CD4-positive, alpha-beta memory T cell (primary cell): Measurements from ENCODE around the gene RCC1. TPM values are rescaled to one million over a fixed set of nuclear protein-coding genes. Genes with fewer than 3 reads are reported as not detected.

Experiments
- CTCF ChIA-PET: fragments of 350-600 bp; sonication (Branson Sonifier 250); formaldehyde crosslinking; loops from one replicate; lab custom pipeline; 2021; ENCODE audit warnings: inconsistent platforms; ENCODE audit not compliant: partially characterized antibody; lab: Charles Lee
- POLR2A ChIA-PET: fragments of 350-600 bp; sonication (Branson Sonifier 250); formaldehyde crosslinking; loops from one replicate; lab custom pipeline; 2021; ENCODE audit not compliant: partially characterized antibody; lab: Charles Lee
- DNase-seq, 5 donors: peaks; one replicate each; pipeline versions ENCODE4 v3.0.0 to v3.0.0-alpha.2; 2020 to 2022; ENCODE audit warnings: mixed read lengths in 1 of 5
- H3K27ac ChIP-seq: one replicate; pipeline ENCODE4 v1.7.0; 2013; ENCODE audit warnings: low read depth, low read length
- H3K27me3 ChIP-seq: 2 replicates; pipeline ENCODE4 v1.7.0; 2013; ENCODE audit warnings: mild to moderate bottlenecking, low read length, moderate library complexity; ENCODE audit not compliant: insufficient read depth
- H3K36me3 ChIP-seq: 2 replicates; pipeline ENCODE4 v1.7.0; 2013; ENCODE audit warnings: mild to moderate bottlenecking, low read length, moderate library complexity; ENCODE audit not compliant: insufficient read depth
- H3K4me1 ChIP-seq: 2 replicates; pipeline ENCODE4 v1.7.0; 2013; ENCODE audit warnings: mild to moderate bottlenecking, low read length, moderate library complexity; ENCODE audit not compliant: insufficient read depth
- H3K4me3 ChIP-seq, 2 donors: one replicate each; pipeline ENCODE4 v1.7.0; 2013; ENCODE audit warnings: low read length in 2 of 2, mild to moderate bottlenecking in 1 of 2
- H3K9me3 ChIP-seq, 2 donors: one replicate each; pipeline ENCODE4 v1.7.0; 2013; ENCODE audit warnings: low read length in 2 of 2, control low read depth in 1 of 2; ENCODE audit not compliant: control insufficient read depth in 1 of 2
- H3K27ac Mint-ChIP-seq, 7 donors: one replicate each; pipeline ENCODE4 v1.8.0; 2020 to 2021; ENCODE audit warnings: mixed read lengths in 7 of 7, mild to moderate bottlenecking in 6 of 7, inconsistent platforms in 3 of 7, moderate library complexity in 3 of 7
- H3K27me3 Mint-ChIP-seq, 2 donors: one replicate each; pipeline ENCODE4 v1.8.0; 2020 to 2021; ENCODE audit warnings: mixed read lengths in 2 of 2
- H3K36me3 Mint-ChIP-seq, 2 donors: one replicate each; pipeline ENCODE4 v1.8.0; 2020 to 2021; ENCODE audit warnings: mixed read lengths in 2 of 2, inconsistent platforms in 1 of 2, mild to moderate bottlenecking in 1 of 2
- H3K4me1 Mint-ChIP-seq, 4 donors: one replicate each; pipeline ENCODE4 v1.8.0; 2020 to 2021; ENCODE audit warnings: mixed read lengths in 4 of 4, mild to moderate bottlenecking in 1 of 4
- H3K4me3 Mint-ChIP-seq, 8 donors: one replicate each; pipeline ENCODE4 v1.8.0; 2020 to 2021; ENCODE audit warnings: mixed read lengths in 8 of 8, mild to moderate bottlenecking in 7 of 8, moderate library complexity in 6 of 8, inconsistent platforms in 3 of 8
- H3K9me3 Mint-ChIP-seq, 8 donors: one replicate each; pipeline ENCODE4 v1.8.0; 2020 to 2021; ENCODE audit warnings: mixed read lengths in 8 of 8, mild to moderate bottlenecking in 5 of 8, inconsistent platforms in 3 of 8, moderate library complexity in 1 of 8
- intact Hi-C: fragments of 100-400 bp; cut with micrococcal nuclease; formaldehyde crosslinking; loops from one replicate; pipeline ENCODE4 v1.15.1; 2023
- polyA plus RNA-seq, 2 donors: library from polyadenylated mRNA; unstranded; fragments of 300-500 nt; fragmentation: Illumina TruSeq; gene quantifications; one replicate each; pipeline ENCODE4 v1.2.3, GENCODE V29; 2021
- total RNA-seq, 2 experiments: library from RNA; stranded (reverse); gene quantifications; one replicate each; pipeline ENCODE4 v1.2.3, GENCODE V29; 2021

The RCC1 gene
- total RNA-seq (10 to 100 TPM; 16.7 to 18.4 TPM), polyA plus RNA-seq (10 to 100 TPM in 1 of 2 donors, 1 to 10 TPM in 1; 7.8 to 11.7 TPM)

GRCh38 chr1:28505406-28506187 lies at the start of gene RCC1:
Gene RCC1 (plus strand): TSS chr1:28506043. CDS start chr1:28529867, 23,824 bp downstream.
- H3K9me3 Mint-ChIP-seq, result peaks cover 0 to 4% (median 0%) of the 10 kb centered on the region in 8 donors
- intact Hi-C loops, result loop anchor here (1.0 to 5.0 kb wide), 10 partner anchors 13 to 382 kb away; partner anchors contain the start of genes GMEB1, PHACTR4, RNU11 and TAF12
- H3K4me1 Mint-ChIP-seq, result peaks cover 29 to 53% (median 38%) of the 10 kb centered on the region in 4 donors
- CTCF ChIA-PET, result interaction anchor here (1.6 to 2.2 kb wide), 3 partner anchors 10 to 257 kb away, joined by 4 to 6 read pairs (median 5); no protein-coding TSS in a partner anchor
- Histone ChIP-seq H3K27me3 (no peaks in the 10 kb centered on the region), H3K4me1 (peaks cover 37% of the 10 kb centered on the region), H3K9me3 (no peaks in the 10 kb centered on the region), H3K4me3 (peak within 1 kb of the TSS; percentile 76 to 96), H3K27ac (peak within 1 kb of the TSS; percentile 66), H3K36me3 (peaks cover 29% of the 10 kb centered on the region)
- peak within 1 kb of the TSS; percentile 96 to 99 (median 98) for H3K27ac Mint-ChIP-seq
- H3K27me3 Mint-ChIP-seq, result no peaks in the 10 kb centered on the region
- H3K4me3 Mint-ChIP-seq, result peak within 1 kb of the TSS; percentile 94 to 100 (median 98)
- DNase-seq, result peak; percentile 94 to 98 (median 97)
- H3K36me3 Mint-ChIP-seq, result peaks cover 30 to 49% of the 10 kb centered on the region in 2 donors
- POLR2A ChIA-PET, result interaction anchor here (0.6 to 10.8 kb wide), 30 partner anchors 11 to 780 kb away, joined by 3 to 234 read pairs (median 5); partner anchors contain the start of genes ATP5IF1, FAM76A, GMEB1 and MED18

GRCh38 chr1:28456078-28456477 lies 49.8 kb upstream of the RCC1 start:
- DNase-seq, result no peak
- CTCF ChIA-PET, result interaction anchor here (1.1 kb wide), 1 partner anchor 421 kb away, joined by 3 read pairs; no protein-coding TSS in a partner anchor

GRCh38 chr1:28457678-28458077 lies 48.2 kb upstream of the RCC1 start:
- no peaks in the 10 kb centered on the region for H3K36me3 ChIP-seq
- POLR2A ChIA-PET, result no interaction called here

More at GRCh38 chr1:28456078-28456477, 49.8 kb upstream of the RCC1 start:
- intact Hi-C loops, result no loop called here
- Histone ChIP-seq H3K27me3 (no peaks in the 10 kb centered on the region), H3K4me3 (no peak overlapping the region), H3K9me3 (no peaks in the 10 kb centered on the region), H3K27ac (no peak overlapping the region), H3K36me3 (no peaks in the 10 kb centered on the region), H3K4me1 (peaks cover under 1% of the 10 kb centered on the region)
- peak overlapping the region in 4 of 7 donors; percentile 0 to 69 (median 50) for H3K27ac Mint-ChIP-seq
- H3K36me3 Mint-ChIP-seq, result peaks cover 13 to 14% of the 10 kb centered on the region in 2 donors
- H3K9me3 Mint-ChIP-seq, result no peaks in the 10 kb centered on the region
- H3K27me3 Mint-ChIP-seq, result no peaks in the 10 kb centered on the region
- peaks cover 4 to 10% (median 6%) of the 10 kb centered on the region in 4 donors for H3K4me1 Mint-ChIP-seq
- H3K4me3 Mint-ChIP-seq, result no peak overlapping the region
- POLR2A ChIA-PET, result no interaction called here

GRCh38 chr1:28458237-28459228 lies 47.3 kb upstream of the RCC1 start:
- Mint-ChIP-seq H3K9me3 (no peaks in the 10 kb centered on the region), H3K27me3 (no peaks in the 10 kb centered on the region), H3K4me1 (peaks cover 4 to 10% (median 6%) of the 10 kb centered on the region in 4 donors), H3K27ac (peak overlapping the region in 2 of 7 donors; percentile 7 to 61), H3K4me3 (no peak overlapping the region), H3K36me3 (peaks cover 15 to 18% of the 10 kb centered on the region in 2 donors)
- Histone ChIP-seq H3K27me3 (no peaks in the 10 kb centered on the region), H3K9me3 (no peaks in the 10 kb centered on the region), H3K36me3 (no peaks in the 10 kb centered on the region), H3K4me1 (no peaks in the 10 kb centered on the region), H3K4me3 (no peak overlapping the region), H3K27ac (no peak overlapping the region)
- ChIA-PET POLR2A (no interaction called here), CTCF (no interaction called here)
- no peak for DNase-seq
- intact Hi-C loops, result no loop called here

More at GRCh38 chr1:28457678-28458077, 48.2 kb upstream of the RCC1 start:
- Mint-ChIP-seq H3K4me3 (no peak overlapping the region), H3K4me1 (peaks cover 4 to 10% (median 6%) of the 10 kb centered on the region in 4 donors), H3K27me3 (no peaks in the 10 kb centered on the region), H3K27ac (peak overlapping the region in 4 of 7 donors; percentile 8 to 70 (median 53)), H3K9me3 (no peaks in the 10 kb centered on the region), H3K36me3 (peaks cover 13 to 18% of the 10 kb centered on the region in 2 donors)
- Histone ChIP-seq H3K27me3 (no peaks in the 10 kb centered on the region), H3K27ac (no peak overlapping the region), H3K9me3 (no peaks in the 10 kb centered on the region), H3K4me3 (no peak overlapping the region), H3K4me1 (no peaks in the 10 kb centered on the region)
- intact Hi-C loops, result no loop called here
- CTCF ChIA-PET, result no interaction called here
- DNase-seq, result no peak

- no peak overlapping the region for H3K4me3 Mint-ChIP-seq
- no peaks in the 10 kb centered on the region for H3K27me3 ChIP-seq
- H3K4me3 ChIP-seq, result no peak overlapping the region
- H3K9me3 ChIP-seq, result no peaks in the 10 kb centered on the region
- no peaks in the 10 kb centered on the region for H3K4me1 Mint-ChIP-seq
- peaks cover 18 to 34% of the 10 kb centered on the region in 2 donors for H3K36me3 Mint-ChIP-seq
- no peak for DNase-seq
- CTCF ChIA-PET, result no interaction called here
- no peak overlapping the region for H3K27ac ChIP-seq
- H3K27ac Mint-ChIP-seq, result no peak overlapping the region
- no peaks in the 10 kb centered on the region for H3K27me3 Mint-ChIP-seq
- peaks cover 19% of the 10 kb centered on the region for H3K36me3 ChIP-seq
- H3K4me1 ChIP-seq, result no peaks in the 10 kb centered on the region
- POLR2A ChIA-PET, result no interaction called here
- intact Hi-C loops, result no loop called here
- H3K9me3 Mint-ChIP-seq, result no peaks in the 10 kb centered on the region
Measured at GRCh38 chr1:28466226-28466778, 39.5 kb upstream of the RCC1 start.

GRCh38 chr1:28470146-28470545 lies 35.7 kb upstream of the RCC1 start:
- intact Hi-C loops, result no loop called here
- ChIA-PET POLR2A (no interaction called here), CTCF (interaction anchor here (1.4 kb wide), 1 partner anchor 64 kb away, joined by 3 read pairs; no protein-coding TSS in a partner anchor)
- H3K27ac ChIP-seq, result no peak overlapping the region
- no peak overlapping the region for H3K4me3 ChIP-seq
- Mint-ChIP-seq H3K27ac (no peak overlapping the region), H3K4me1 (no peaks in the 10 kb centered on the region), H3K4me3 (no peak overlapping the region), H3K36me3 (peaks cover 15 to 36% of the 10 kb centered on the region in 2 donors), H3K27me3 (no peaks in the 10 kb centered on the region), H3K9me3 (peaks cover 0 to 1% (median 0%) of the 10 kb centered on the region in 8 donors)
- H3K27me3 ChIP-seq, result no peaks in the 10 kb centered on the region
- no peaks in the 10 kb centered on the region for H3K9me3 ChIP-seq
- no peak for DNase-seq
- no peaks in the 10 kb centered on the region for H3K4me1 ChIP-seq
- H3K36me3 ChIP-seq, result peaks cover 15% of the 10 kb centered on the region
